H1 (cell line): ENCODE results near the gene MED10. TPM values are rescaled to one million over a fixed set of nuclear protein-coding genes. Genes with fewer than 3 reads are reported as not detected.

Source experiments
- CTCF ChIA-PET: fragments of 300-600 bp; sonication (Branson Sonifier 250); formaldehyde crosslinking; loops from one replicate; lab custom pipeline; 2021; ENCODE audit not compliant: partially characterized antibody; lab: Charles Lee
- POLR2A ChIA-PET: fragments of 300-600 bp; sonication (Branson Sonifier 250); formaldehyde crosslinking; loops from one replicate; lab custom pipeline; 2021; ENCODE audit warnings: inconsistent platforms; ENCODE audit not compliant: partially characterized antibody; lab: Charles Lee
- DNase-seq, 2 experiments: peaks; one replicate each; pipeline versions ENCODE4 v3.0.0 to v3.0.0-alpha.2; 2010 to 2022; ENCODE audit warnings: low spot score in 2 of 2, low read depth in 1 of 2, mixed read lengths in 1 of 2
- FAIRE-seq: peaks from 2 replicates; lab custom pipeline; 2011; peaks lifted over from hg19 to GRCh38; lab: Jason Lieb, UNC
- H2AFZ ChIP-seq: 2 replicates; pipeline ENCODE4 v1.8.1; 2012; ENCODE audit warnings: low read length, inconsistent platforms
- H2AK5ac ChIP-seq: 2 replicates; pipeline ENCODE4 v1.6.1; 2013; ENCODE audit warnings: low read depth, low read length
- H2BK120ac ChIP-seq: replicated peaks from 2 replicates; pipeline ENCODE3; 2013; ENCODE audit warnings: low read depth, low read length, inconsistent platforms
- H2BK12ac ChIP-seq: 2 replicates; pipeline ENCODE4 v1.6.1; 2013; ENCODE audit warnings: low read depth, low read length
- H2BK15ac ChIP-seq: 2 replicates; pipeline ENCODE4 v1.6.1; 2013; ENCODE audit warnings: low read length
- H2BK20ac ChIP-seq: 2 replicates; pipeline ENCODE4 v1.6.1; 2013; ENCODE audit warnings: low read length
- H2BK5ac ChIP-seq: 2 replicates; pipeline ENCODE4 v1.6.1; 2013; ENCODE audit warnings: low read depth, low read length
- H3K14ac ChIP-seq: 2 replicates; pipeline ENCODE4 v1.6.1; 2013; ENCODE audit warnings: inconsistent platforms; ENCODE audit not compliant: insufficient read length
- H3K18ac ChIP-seq: 2 replicates; pipeline ENCODE4 v1.6.1; 2013; ENCODE audit warnings: low read length; ENCODE audit errors: extremely low read depth
- H3K23ac ChIP-seq: 2 replicates; pipeline ENCODE4 v1.6.1; 2013; ENCODE audit warnings: inconsistent platforms; ENCODE audit not compliant: insufficient read length
- H3K23me2 ChIP-seq: 2 replicates; pipeline ENCODE4 v1.6.1; 2013; ENCODE audit warnings: low read depth, low read length
- H3K27ac ChIP-seq: 2 replicates; pipeline ENCODE4 v1.6.1; 2011; ENCODE audit warnings: low read depth, low read length, inconsistent platforms
- H3K27me3 ChIP-seq, 4 experiments: replicated peaks in 1 of 4; 1 replicate in 1 of 4; 2 replicates in 3 of 4; pipeline versions ENCODE4 v1.6.1 to v1.8.1; 2011 to 2013; ENCODE audit warnings: low read length in 3 of 4, mild to moderate bottlenecking in 3 of 4, inconsistent platforms in 2 of 4, mixed read lengths in 2 of 4, moderate library complexity in 1 of 4; ENCODE audit not compliant: control insufficient read depth in 3 of 4, insufficient read depth in 3 of 4; ENCODE audit errors: extremely low read depth in 1 of 4
- H3K36me3 ChIP-seq, 4 experiments: 2 replicates each; pipeline versions ENCODE4 v1.6.1 to v1.8.1; 2011 to 2013; ENCODE audit warnings: mild to moderate bottlenecking in 4 of 4, low read length in 3 of 4, moderate library complexity in 2 of 4, control low read depth in 1 of 4, inconsistent platforms in 1 of 4; ENCODE audit not compliant: insufficient read depth in 4 of 4, control insufficient read depth in 2 of 4
- H3K4ac ChIP-seq: replicated peaks from 2 replicates; pipeline ENCODE3; 2013; ENCODE audit warnings: low read length, low read depth, mixed read lengths, inconsistent platforms; ENCODE audit not compliant: insufficient read length
- H3K4me1 ChIP-seq, 4 experiments: replicated peaks in 1 of 4; 1 replicate in 1 of 4; 2 replicates in 3 of 4; pipeline versions ENCODE4 v1.6.1 to v1.8.1; 2011 to 2013; ENCODE audit warnings: low read length in 3 of 4, inconsistent platforms in 2 of 4, mixed read lengths in 1 of 4; ENCODE audit not compliant: insufficient read depth in 4 of 4, control insufficient read depth in 3 of 4
- H3K4me2 ChIP-seq, 2 experiments: 2 replicates each; pipeline versions ENCODE4 v1.6.1 to v1.8.1; 2011 to 2013; ENCODE audit warnings: low read depth in 2 of 2, low read length in 2 of 2, control low read depth in 1 of 2, inconsistent platforms in 1 of 2, mild to moderate bottlenecking in 1 of 2; ENCODE audit not compliant: insufficient read depth in 1 of 2
- H3K4me3 ChIP-seq, 4 experiments: fragments of 200-600, 300-600 bp in 1 of 4; sonication (generic), shearing (Covaris generic), sonication (Bioruptor Twin) in 1 of 4; 2 replicates each; pipeline versions ENCODE4 v1.5.1 to v1.8.1; 2011 to 2016; ENCODE audit warnings: low read length in 4 of 4, low read depth in 3 of 4, control low read depth in 2 of 4, inconsistent platforms in 2 of 4, mild to moderate bottlenecking in 2 of 4, mixed read lengths in 1 of 4, moderate library complexity in 1 of 4; ENCODE audit not compliant: insufficient read depth in 2 of 4; ENCODE audit errors: extremely low read depth in 1 of 4
- H3K56ac ChIP-seq: replicated peaks from 2 replicates; pipeline ENCODE3; 2013; ENCODE audit warnings: low read depth, mild to moderate bottlenecking, mixed read lengths, low read length, inconsistent platforms; ENCODE audit not compliant: insufficient read length
- H3K79me1 ChIP-seq: 2 replicates; pipeline ENCODE4 v1.6.1; 2013; ENCODE audit warnings: low read depth, low read length, control low read depth
- H3K79me2 ChIP-seq, 2 experiments: 2 replicates each; pipeline versions ENCODE4 v1.6.1 to v1.8.1; 2012 to 2013; ENCODE audit warnings: low read length in 2 of 2, mild to moderate bottlenecking in 2 of 2, inconsistent platforms in 1 of 2; ENCODE audit not compliant: insufficient read depth in 2 of 2, control insufficient read depth in 1 of 2
- H3K9ac ChIP-seq, 4 experiments: replicated peaks in 1 of 4; 1 replicate in 1 of 4; 2 replicates in 3 of 4; pipeline versions ENCODE4 v1.6.1 to v1.8.1; 2011 to 2013; ENCODE audit warnings: low read depth in 3 of 4, low read length in 3 of 4, control low read depth in 2 of 4, mild to moderate bottlenecking in 2 of 4, moderate library complexity in 2 of 4, inconsistent platforms in 1 of 4; ENCODE audit errors: extremely low read depth in 1 of 4
- H3K9me3 ChIP-seq, 2 experiments: 2 replicates each; pipeline versions ENCODE4 v1.6.1 to v1.8.1; 2012 to 2013; ENCODE audit warnings: mild to moderate bottlenecking in 2 of 2, moderate library complexity in 2 of 2, control low read depth in 1 of 2, inconsistent platforms in 1 of 2, low read depth in 1 of 2, low read length in 1 of 2, mixed read lengths in 1 of 2; ENCODE audit not compliant: insufficient read depth in 2 of 2
- H4K20me1 ChIP-seq, 2 experiments: replicated peaks in 1 of 2; 2 replicates each; pipeline versions ENCODE3 to v1.8.1; 2011 to 2013; ENCODE audit warnings: inconsistent platforms in 2 of 2, low read length in 2 of 2, mild to moderate bottlenecking in 1 of 2; ENCODE audit not compliant: insufficient read depth in 2 of 2, control insufficient read depth in 1 of 2
- H4K5ac ChIP-seq: 2 replicates; pipeline ENCODE4 v1.6.1; 2013; ENCODE audit warnings: low read length, low read depth, mixed read lengths, inconsistent platforms; ENCODE audit not compliant: insufficient read length
- H4K8ac ChIP-seq: 2 replicates; pipeline ENCODE4 v1.8.0; 2013; ENCODE audit warnings: mild to moderate bottlenecking, moderate library complexity, low read length, inconsistent platforms; ENCODE audit not compliant: insufficient read depth; ENCODE audit errors: extremely low read depth
- H4K91ac ChIP-seq: replicated peaks from 2 replicates; pipeline ENCODE3; 2013; ENCODE audit warnings: low read length, mixed read lengths, inconsistent platforms; ENCODE audit not compliant: insufficient read length
- BACH1 ChIP-seq: IDR thresholded peaks from 2 replicates; pipeline ENCODE4 v1.6.1; 2012; ENCODE audit warnings: low read length, improper control_type of control experiment
- POLR2A ChIP-seq, 2 experiments: IDR thresholded peaks; 1 replicate in 1 of 2; 2 replicates in 1 of 2; pipeline ENCODE4 v1.6.1; 2011; ENCODE audit warnings: low read depth in 2 of 2, low read length in 2 of 2, mild to moderate bottlenecking in 2 of 2; ENCODE audit errors: control extremely low read depth in 1 of 2
- SP4 ChIP-seq: IDR thresholded peaks from 2 replicates; pipeline ENCODE4 v1.6.1; 2012; ENCODE audit warnings: low read length, inconsistent platforms
- TAF1 ChIP-seq: IDR thresholded peaks from 2 replicates; pipeline ENCODE4 v1.6.1; 2011; ENCODE audit warnings: mild to moderate bottlenecking, low read depth, low read length
- WGBS, 2 experiments: shearing (Covaris generic) in 1 of 2; methylation state at CpG; one replicate each; pipeline versions ENCODE4 v1.1.6 to v1.1.7; 2013 to 2015; ENCODE audit warnings: low lambda C conversion rate in 2 of 2, mixed read lengths in 2 of 2, inconsistent platforms in 1 of 2, low coverage in 1 of 2, missing lambda C conversion rate in 1 of 2; ENCODE audit not compliant: insufficient replicate concordance in 2 of 2, insufficient coverage in 1 of 2, insufficient read length in 1 of 2; ENCODE audit errors: extremely low coverage in 1 of 2, missing lambda C conversion rate in 1 of 2; 5-methylcytosine and 5-hydroxymethylcytosine counted together
- polyA plus RNA-seq, 7 experiments: library from polyadenylated mRNA; depleted of rRNA in 3 of 7; stranded (reverse) in 5 of 7; unstranded in 2 of 7; fragments of >200 nt in 5 of 7; fragments of 200-250 nt in 2 of 7; gene quantifications; 1 replicate in 5 of 7; 2 replicates in 1 of 7; 4 replicates in 1 of 7; pipeline versions ENCODE4 v1.2.1 to v1.2.3, GENCODE V29; 2011 to 2013; ENCODE audit warnings: missing spikeins in 2 of 7, mixed read lengths in 2 of 7
- total RNA-seq: library from RNA; stranded (reverse); fragmentation: NEBNext Ultra II Directional; extraction: Animal tissue kit (Norgen Biotek cat#: 25700); gene quantifications from 2 replicates; pipeline ENCODE4 v1.2.1, GENCODE V29; 2021

The MED10 gene
- total and polyA plus RNA-seq, 2 of the 8 experiments (the other 6 are each of a cell fraction or from before 2014, with no cell fraction given) = 20.1 to 23.2 TPM

- no peak overlapping the region for H2BK15ac ChIP-seq
- H2AFZ ChIP-seq = no peak overlapping the region
- no peak overlapping the region for H3K18ac ChIP-seq
- no peak for DNase-seq
- H3K23me2 ChIP-seq = peaks cover 3% of the 10 kb centered on the region; the same call in 1 of the 2 replicates
- H4K20me1 ChIP-seq = no peaks in the 10 kb centered on the region
- WGBS, 2 experiments = 89% methylated on average over 19 of the region's 19 CpGs; no CpG with 5 or more reads in 1 of the 2 experiments
- no peak overlapping the region for H3K4me2 ChIP-seq
- no peak for TF ChIP-seq POLR2A (IDR thresholded peaks at IDR 0.05; ENCODE audit: control extremely low read depth in 1 of 2, low read depth in 2 of 2, low read length in 2 of 2)
- no peak for TF ChIP-seq SP4
- TF ChIP-seq TAF1 = no peak
- TF ChIP-seq BACH1 = no peak
- TF ChIP-seq, all 59 proteins: peak for 0
- ChIA-PET POLR2A (no interaction called here), CTCF (no interaction called here)
- Histone ChIP-seq H3K56ac (no peak overlapping the region), H3K23ac (no peak overlapping the region), H3K36me3 (no peaks in the 10 kb centered on the region), H4K91ac (no peak overlapping the region), H3K27me3 (peaks cover 0 to 1% (median 0%) of the 10 kb centered on the region in 4 experiments; a peak in 2 of 7 replicates), H4K5ac (no peak overlapping the region), H3K9ac (no peak overlapping the region), H3K27ac (no peak overlapping the region), H2AK5ac (no peak overlapping the region), H2BK120ac (no peak overlapping the region), H2BK12ac (no peak overlapping the region), H2BK20ac (no peak overlapping the region), H3K4me3 (no peak overlapping the region), H3K79me1 (no peaks in the 10 kb centered on the region), H3K9me3 (no peaks in the 10 kb centered on the region), H3K14ac (no peak overlapping the region), H3K79me2 (no peaks in the 10 kb centered on the region), H4K8ac (no peak overlapping the region; the same call in 1 of the 2 replicates), H3K4ac (no peak overlapping the region), H3K4me1 (peaks cover 0 to 7% (median 0%) of the 10 kb centered on the region in 4 experiments; a peak in 2 of 7 replicates), H2BK5ac (no peak overlapping the region)
- no peak for FAIRE-seq
These were observed 30.7 kb downstream of the MED10 start for GRCh38 chr5:6347673-6348072.
